Measurements from ENCODE around the gene HABP4.

DNA sequence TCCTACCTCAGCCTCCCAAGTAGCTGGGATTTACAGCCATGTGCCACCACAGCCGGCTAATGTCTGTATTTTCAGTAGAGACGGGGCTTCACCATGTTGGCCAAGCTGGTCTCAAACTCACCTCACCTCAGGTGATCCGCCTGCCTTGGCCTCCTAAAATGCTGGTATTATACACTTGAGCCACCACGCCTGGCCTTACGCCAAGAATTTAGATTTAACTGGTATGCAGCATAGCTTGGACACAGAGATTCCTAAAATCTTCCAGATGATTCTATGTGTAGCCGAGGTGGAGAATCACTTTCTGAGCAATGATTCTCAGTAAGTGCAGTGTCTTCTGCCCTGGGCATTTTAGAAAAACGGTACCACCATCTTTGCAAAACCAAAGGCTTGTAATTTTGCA, 74.1 kb downstream of the HABP4 start:
- TF ChIP-seq, protein P1, sequence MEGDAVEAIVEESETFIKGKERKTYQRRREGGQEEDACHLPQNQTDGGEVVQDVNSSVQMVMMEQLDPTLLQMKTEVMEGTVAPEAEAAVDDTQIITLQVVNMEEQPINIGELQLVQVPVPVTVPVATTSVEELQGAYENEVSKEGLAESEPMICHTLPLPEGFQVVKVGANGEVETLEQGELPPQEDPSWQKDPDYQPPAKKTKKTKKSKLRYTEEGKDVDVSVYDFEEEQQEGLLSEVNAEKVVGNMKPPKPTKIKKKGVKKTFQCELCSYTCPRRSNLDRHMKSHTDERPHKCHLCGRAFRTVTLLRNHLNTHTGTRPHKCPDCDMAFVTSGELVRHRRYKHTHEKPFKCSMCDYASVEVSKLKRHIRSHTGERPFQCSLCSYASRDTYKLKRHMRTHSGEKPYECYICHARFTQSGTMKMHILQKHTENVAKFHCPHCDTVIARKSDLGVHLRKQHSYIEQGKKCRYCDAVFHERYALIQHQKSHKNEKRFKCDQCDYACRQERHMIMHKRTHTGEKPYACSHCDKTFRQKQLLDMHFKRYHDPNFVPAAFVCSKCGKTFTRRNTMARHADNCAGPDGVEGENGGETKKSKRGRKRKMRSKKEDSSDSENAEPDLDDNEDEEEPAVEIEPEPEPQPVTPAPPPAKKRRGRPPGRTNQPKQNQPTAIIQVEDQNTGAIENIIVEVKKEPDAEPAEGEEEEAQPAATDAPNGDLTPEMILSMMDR (IDR thresholded peaks at IDR 0.05) = no peak
- TF ChIP-seq POLR2A (IDR thresholded peaks at IDR 0.05) (no peak), EP300 (IDR thresholded peaks at IDR 0.05) (no peak)
